ENCODE results near the gene TAGLN2.
"Not testable (repeated sequence)": the region's sequence is repeated elsewhere in the genome, so short reads cannot be mapped to it uniquely, and the experiment has no call there.

Gene TAGLN2

GRCh38 chr1:159913451-159914192, 11.7 kb downstream of the TAGLN2 start:
- no peak for DNase-seq (ENCODE audit: low spot score)
- peaks cover 46% of the 10 kb centered on the region for H3K4me1 ChIP-seq (ENCODE audit: insufficient read depth, poor library complexity, severe bottlenecking)
- TF ChIP-seq CTCF (IDR thresholded peaks at IDR 0.05; ENCODE audit: poor library complexity, severe bottlenecking): no peak
- H3K36me3 ChIP-seq (ENCODE audit: low read depth): peaks cover 19% of the 10 kb centered on the region
- peak overlapping the region; percentile 69 for H3K27ac ChIP-seq (ENCODE audit: poor library complexity, severe bottlenecking)
- no peaks in the 10 kb centered on the region for H3K9me3 ChIP-seq (ENCODE audit: severe bottlenecking)
- H3K27me3 ChIP-seq (ENCODE audit: insufficient read depth, poor library complexity, severe bottlenecking): no peaks in the 10 kb centered on the region
- no peak overlapping the region for H3K4me3 ChIP-seq (ENCODE audit: severe bottlenecking)
- ATAC-seq (ENCODE audit: low read depth): no peak

DNA sequence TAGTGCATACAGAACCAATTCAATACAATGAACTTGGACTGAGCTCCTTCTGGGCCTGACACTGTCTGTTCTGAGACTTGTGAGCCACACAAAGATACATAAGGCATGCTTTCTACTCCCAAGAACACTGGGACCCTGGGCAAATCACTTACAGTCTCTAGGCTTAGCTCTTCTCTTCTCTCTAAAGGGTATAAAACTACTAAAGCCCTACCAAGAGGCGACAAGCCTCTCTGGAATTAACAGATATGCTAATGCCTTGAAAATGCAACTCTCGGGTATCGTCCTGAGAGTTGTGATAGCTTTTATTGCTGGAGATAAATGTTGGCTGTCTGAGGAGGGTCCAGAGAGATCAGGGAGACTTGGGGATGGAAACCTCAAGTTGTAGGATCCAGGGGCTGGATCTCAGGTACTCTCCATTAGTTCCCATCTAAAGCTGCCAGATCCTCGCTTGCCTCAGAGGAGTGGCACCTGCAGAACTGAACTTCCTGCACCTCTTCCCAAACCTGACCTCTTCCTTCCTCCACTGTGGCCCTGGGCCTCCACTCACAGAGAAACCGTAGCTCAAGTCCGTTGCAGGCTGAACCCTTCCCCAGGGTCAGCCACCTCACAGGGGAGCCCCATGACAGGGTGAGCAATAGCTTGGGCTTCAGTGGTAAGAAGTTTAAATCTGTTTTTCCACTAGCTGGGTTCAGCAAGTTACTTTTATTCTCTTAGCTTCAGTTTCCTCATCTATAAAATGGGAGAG, 13.8 kb downstream of the TAGLN2 start:
- Histone ChIP-seq H3K4me1 (ENCODE audit: insufficient read depth, poor library complexity, severe bottlenecking) (peaks cover 37% of the 10 kb centered on the region), H3K27me3 (ENCODE audit: insufficient read depth, poor library complexity, severe bottlenecking) (no peaks in the 10 kb centered on the region)

GRCh38 chr1:159908031-159908940, 17.0 kb downstream of the TAGLN2 start:
- H3K9me3 ChIP-seq (ENCODE audit: severe bottlenecking): peaks cover 4% of the 10 kb centered on the region
- ATAC-seq (ENCODE audit: low read depth) (no peak), DNase-seq (ENCODE audit: low spot score) (no peak)
- H3K27ac ChIP-seq (ENCODE audit: poor library complexity, severe bottlenecking): no peak overlapping the region
- no peaks in the 10 kb centered on the region for H3K27me3 ChIP-seq (ENCODE audit: insufficient read depth, poor library complexity, severe bottlenecking)
- peaks cover 24% of the 10 kb centered on the region for H3K4me1 ChIP-seq (ENCODE audit: insufficient read depth, poor library complexity, severe bottlenecking)
- no peak for TF ChIP-seq CTCF (IDR thresholded peaks at IDR 0.05; ENCODE audit: poor library complexity, severe bottlenecking)
- H3K36me3 ChIP-seq (ENCODE audit: low read depth): no peaks in the 10 kb centered on the region
- H3K4me3 ChIP-seq (ENCODE audit: severe bottlenecking): no peak overlapping the region

More for the DNA sequence above, 13.8 kb downstream of the TAGLN2 start:
- ATAC-seq (ENCODE audit: low read depth): no peak
- no peak for TF ChIP-seq CTCF (IDR thresholded peaks at IDR 0.05; ENCODE audit: poor library complexity, severe bottlenecking)
- Histone ChIP-seq H3K9me3 (ENCODE audit: severe bottlenecking) (no peaks in the 10 kb centered on the region), H3K36me3 (ENCODE audit: low read depth) (no peaks in the 10 kb centered on the region), H3K4me3 (ENCODE audit: severe bottlenecking) (no peak overlapping the region), H3K27ac (ENCODE audit: poor library complexity, severe bottlenecking) (peak overlapping the region; percentile 69)
- no peak for DNase-seq (ENCODE audit: low spot score)

DNA sequence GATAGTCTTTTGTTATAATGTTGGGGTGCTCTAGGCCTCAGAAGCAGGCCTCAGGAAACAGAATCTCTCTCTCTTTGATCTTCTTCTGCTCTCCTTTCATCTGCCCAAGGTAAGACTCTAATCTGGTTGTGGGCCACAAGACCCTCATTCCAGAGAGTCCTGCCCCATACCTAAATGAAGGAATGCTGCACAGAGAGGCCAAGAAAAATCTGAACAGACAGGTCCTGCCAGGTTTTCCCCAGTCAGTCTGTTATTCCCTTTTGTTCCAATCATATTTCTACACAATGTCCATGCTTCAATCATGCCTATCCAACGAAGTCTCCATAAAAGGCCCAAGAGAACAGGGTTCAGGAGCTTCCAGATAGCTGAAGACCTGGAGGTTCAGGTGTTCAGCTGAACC, 18.3 kb downstream of the TAGLN2 start:
- no peaks in the 10 kb centered on the region for H3K27me3 ChIP-seq (ENCODE audit: insufficient read depth, poor library complexity, severe bottlenecking)
- H3K4me1 ChIP-seq (ENCODE audit: insufficient read depth, poor library complexity, severe bottlenecking): peaks cover 15% of the 10 kb centered on the region
- DNase-seq (ENCODE audit: low spot score) (no peak), ATAC-seq (ENCODE audit: low read depth) (no peak)
- peaks cover 4% of the 10 kb centered on the region for H3K9me3 ChIP-seq (ENCODE audit: severe bottlenecking)
- H3K4me3 ChIP-seq (ENCODE audit: severe bottlenecking): no peak overlapping the region
- no peak overlapping the region for H3K27ac ChIP-seq (ENCODE audit: poor library complexity, severe bottlenecking)
- H3K36me3 ChIP-seq (ENCODE audit: low read depth): no peaks in the 10 kb centered on the region
- no peak for TF ChIP-seq CTCF (IDR thresholded peaks at IDR 0.05; ENCODE audit: poor library complexity, severe bottlenecking)

DNA sequence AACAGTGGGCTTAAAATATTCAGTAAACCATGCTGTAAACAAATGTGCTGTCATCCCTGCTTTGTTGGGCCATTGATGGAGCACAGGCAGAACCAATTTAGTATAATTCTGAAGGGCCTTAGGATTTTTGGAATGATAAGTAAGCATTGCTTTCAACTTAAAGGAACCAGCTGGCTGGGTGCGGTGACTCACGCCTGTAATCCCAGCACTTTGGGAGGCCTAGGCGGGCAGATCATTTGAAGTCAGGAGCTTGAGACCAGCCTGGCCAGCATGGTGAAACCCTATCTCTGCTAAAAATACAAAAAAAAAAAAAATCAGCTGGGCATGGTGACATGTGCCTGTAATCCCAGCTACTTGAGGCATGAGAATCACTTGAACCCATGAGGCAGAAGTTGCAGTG, 21.3 kb downstream of the TAGLN2 start:
- not testable (repeated sequence) for H3K27ac ChIP-seq (ENCODE audit: poor library complexity, severe bottlenecking); DNase-seq (ENCODE audit: low spot score); H3K9me3 ChIP-seq (ENCODE audit: severe bottlenecking); H3K4me1 ChIP-seq (ENCODE audit: insufficient read depth, poor library complexity, severe bottlenecking); H3K4me3 ChIP-seq (ENCODE audit: severe bottlenecking); ATAC-seq (ENCODE audit: low read depth); H3K27me3 ChIP-seq (ENCODE audit: insufficient read depth, poor library complexity, severe bottlenecking); H3K36me3 ChIP-seq (ENCODE audit: low read depth)

All from RWPE2 (cell line).